Lower lobe of right lung (tissue), 2 donors: ENCODE results near the gene PSMB4. TPM values are rescaled to one million over a fixed set of nuclear protein-coding genes. Genes with fewer than 3 reads are reported as not detected.
A peak's percentile ranks its signal among the peaks of the same experiment; 100 is the strongest.
"Not testable (repeated sequence)": the region's sequence is repeated elsewhere in the genome, so short reads cannot be mapped to it uniquely, and the experiment has no call there.

ENCODE experiments used
- ATAC-seq, 2 donors: fragments of 200-7000 bp; cut with Tn5 transposase; one replicate each; pipeline ENCODE4 v1.9.1; 2020 to 2022; ENCODE audit warnings: mild to moderate bottlenecking in 2 of 2, moderate library complexity in 2 of 2
- DNase-seq: peaks from one replicate; pipeline ENCODE4 v3.0.0-alpha.2; 2020
- H3K27ac ChIP-seq: fragments of 200-600 bp; one replicate; pipeline ENCODE4 v1.8.0; 2022
- H3K27me3 ChIP-seq: fragments of 200-600 bp; one replicate; pipeline ENCODE4 v1.8.0; 2022; ENCODE audit warnings: low read depth
- H3K36me3 ChIP-seq: fragments of 200-600 bp; one replicate; pipeline ENCODE4 v1.8.0; 2022; ENCODE audit warnings: mild to moderate bottlenecking
- H3K4me1 ChIP-seq: fragments of 200-600 bp; one replicate; pipeline ENCODE4 v1.8.0; 2022
- H3K4me3 ChIP-seq: fragments of 200-600 bp; one replicate; pipeline ENCODE4 v1.8.0; 2022; ENCODE audit warnings: mild to moderate bottlenecking
- H3K9me3 ChIP-seq: fragments of 200-600 bp; one replicate; pipeline ENCODE4 v1.8.0; 2022
- CTCF ChIP-seq: fragments of 200-600 bp; IDR thresholded peaks from one replicate; pipeline ENCODE4 v1.8.0; 2022; ENCODE audit warnings: antibody characterized with exemption, mild to moderate bottlenecking
- intact Hi-C: fragments of 100-400 bp; cut with DNase I; formaldehyde crosslinking; loops from one replicate; pipeline ENCODE4 v1.11.0; 2022
- long read RNA-seq: library from polyadenylated mRNA; unstranded; transcript quantifications from one replicate; pipeline ENCODE4 v2.0.0, GENCODE V29; 2021
- total RNA-seq: library from RNA; stranded (reverse); fragmentation: NEBNext Ultra II Directional; extraction: Animal tissue kit (Norgen Biotek cat#: 25700); gene quantifications from one replicate; pipeline ENCODE4 v1.2.1, GENCODE V29; 2021
- donor health status: DM: no; HTN: yes; CAD: no; lungs with severe emphysema.

PSMB4 gene
- total RNA-seq, result 177 TPM
- long read RNA-seq, transcript PSMB4-201 (7 exons, 964 nt), result major isoform, 33 of 44 reads
- long read RNA-seq, partial matches to known transcripts, result 3 of 44 reads
- long read RNA-seq, other reads (novel, unspliced or antisense), result 5 of 44 reads

DNA sequence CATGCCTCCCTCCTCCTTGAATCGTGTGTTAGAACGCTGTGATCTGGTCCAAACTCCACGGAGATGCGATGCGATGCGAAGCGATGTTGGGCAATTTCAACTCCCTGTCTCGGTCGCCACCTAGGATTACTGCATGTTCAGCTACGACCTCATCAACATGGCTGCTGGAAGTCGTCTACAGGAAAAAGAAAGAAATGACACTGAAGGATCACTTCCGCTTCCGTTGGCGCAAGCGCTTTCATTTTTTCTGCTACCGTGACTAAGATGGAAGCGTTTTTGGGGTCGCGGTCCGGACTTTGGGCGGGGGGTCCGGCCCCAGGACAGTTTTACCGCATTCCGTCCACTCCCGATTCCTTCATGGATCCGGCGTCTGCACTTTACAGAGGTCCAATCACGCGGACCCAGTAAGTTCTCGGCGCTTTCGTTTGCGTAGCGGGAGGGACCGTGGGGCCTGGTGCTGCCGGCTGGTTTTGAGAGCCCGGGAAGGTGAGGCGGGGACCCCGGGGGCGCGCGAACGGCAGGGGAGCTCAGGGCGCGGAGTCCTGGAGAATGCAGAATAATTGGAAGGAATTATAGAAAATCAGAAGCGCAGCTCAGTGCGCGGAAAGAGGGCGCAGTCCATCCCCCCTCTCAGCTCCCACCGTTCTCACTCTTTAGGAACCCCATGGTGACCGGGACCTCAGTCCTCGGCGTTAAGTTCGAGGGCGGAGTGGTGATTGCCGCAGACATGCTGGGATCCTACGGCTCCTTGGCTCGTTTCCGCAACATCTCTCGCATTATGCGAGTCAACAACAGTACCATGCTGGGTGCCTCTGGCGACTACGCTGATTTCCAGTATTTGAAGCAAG is at the start of gene PSMB4:
Gene PSMB4, plus strand, starts transcription at position 250 of the 848 bp plus-strand sequence. Its CDS starts 15 bp downstream, at position 265.
- intact Hi-C loops, result no loop called here
- H3K27ac ChIP-seq, result peak within 1 kb of the TSS; percentile 93
- H3K4me1 ChIP-seq, result peaks cover 17% of the 10 kb centered on the region
- ATAC-seq, result peak; percentile 95 to 97
- H3K36me3 ChIP-seq, result peaks cover 42% of the 10 kb centered on the region
- peak; percentile 78 for DNase-seq
- TF ChIP-seq CTCF, result peak; percentile 32
- H3K9me3 ChIP-seq, result no peaks in the 10 kb centered on the region
- H3K4me3 ChIP-seq, result peak within 1 kb of the TSS; percentile 98
- no peaks in the 10 kb centered on the region for H3K27me3 ChIP-seq

GRCh38 chr1:151350323-151350722 is 49.0 kb upstream of the PSMB4 start:
- H3K27ac ChIP-seq, H3K9me3 ChIP-seq, H3K27me3 ChIP-seq, H3K36me3 ChIP-seq, ATAC-seq, intact Hi-C loops, H3K4me3 ChIP-seq, DNase-seq: not testable (repeated sequence)
- peaks cover 16% of the 10 kb centered on the region for H3K4me1 ChIP-seq

DNA sequence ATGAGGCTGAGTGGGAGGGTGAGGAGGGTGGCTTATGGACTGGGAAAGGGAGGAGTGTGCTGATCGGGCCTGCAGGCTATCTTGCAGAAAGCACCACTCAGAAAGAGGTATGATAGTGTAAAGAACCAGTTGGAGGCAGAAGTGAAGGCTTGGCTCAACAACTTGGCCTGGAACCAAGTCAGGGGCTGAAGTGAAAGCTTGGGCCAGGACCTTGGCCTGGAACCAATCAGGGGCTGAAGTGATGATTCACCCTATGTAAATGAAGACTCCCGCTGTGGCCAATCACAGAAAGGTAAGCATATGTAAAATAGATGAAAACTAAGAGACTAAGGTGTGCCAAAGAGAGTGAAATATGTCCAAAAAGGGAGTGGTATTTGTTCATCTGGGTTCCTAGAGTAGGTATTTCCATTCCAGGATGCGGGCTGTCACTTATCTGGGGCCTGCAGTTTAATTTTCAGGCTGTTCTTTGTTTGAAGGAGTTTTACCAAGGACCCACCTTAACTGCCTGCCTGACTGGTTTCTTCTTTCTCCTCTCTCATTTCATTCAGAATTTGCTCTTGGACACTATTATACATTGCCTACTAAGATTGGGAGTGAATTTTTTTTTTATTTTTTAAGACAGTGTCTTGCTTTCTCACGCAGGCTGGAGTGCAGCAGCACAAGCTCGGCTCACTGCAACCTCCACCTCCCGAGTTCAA is 47.2 kb upstream of the PSMB4 start:
- no peaks in the 10 kb centered on the region for H3K27me3 ChIP-seq
- no peak overlapping the region for H3K27ac ChIP-seq
- DNase-seq (no peak), ATAC-seq (no peak)
- intact Hi-C loops, result no loop called here
- TF ChIP-seq CTCF, result no peak
- no peak overlapping the region for H3K4me3 ChIP-seq
- peaks cover 6% of the 10 kb centered on the region for H3K4me1 ChIP-seq
- no peaks in the 10 kb centered on the region for H3K9me3 ChIP-seq
- H3K36me3 ChIP-seq, result no peaks in the 10 kb centered on the region

GRCh38 chr1:151356696-151357095 is 42.7 kb upstream of the PSMB4 start:
- Histone ChIP-seq H3K4me3 (no peak overlapping the region), H3K27ac (no peak overlapping the region), H3K36me3 (no peaks in the 10 kb centered on the region), H3K27me3 (no peaks in the 10 kb centered on the region), H3K9me3 (no peaks in the 10 kb centered on the region), H3K4me1 (no peaks in the 10 kb centered on the region)
- DNase-seq (no peak), ATAC-seq (peak in 1 of 2 donors; percentile 30)
- no peak for TF ChIP-seq CTCF
- intact Hi-C loops, result no loop called here

DNA sequence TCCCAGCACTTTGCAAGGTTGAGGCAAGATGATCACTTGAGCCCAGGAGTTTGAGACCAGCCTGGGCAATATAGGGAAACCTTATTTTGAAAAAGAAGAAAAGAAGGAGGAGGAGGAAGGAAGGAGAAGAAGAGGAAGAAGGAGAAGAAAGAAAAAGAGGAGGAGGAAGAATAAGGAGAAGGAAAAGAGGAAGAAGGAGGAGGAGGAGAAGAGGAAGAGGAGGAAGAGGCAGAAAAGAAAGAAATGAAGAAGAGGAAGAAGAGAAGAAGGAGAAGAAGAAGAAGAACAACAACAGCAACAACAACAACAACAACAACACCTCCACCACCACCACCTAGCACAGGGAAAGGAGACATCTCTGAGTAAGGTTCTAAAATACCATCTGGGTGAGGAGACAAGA is 37.5 kb upstream of the PSMB4 start:
- peaks cover 9% of the 10 kb centered on the region for H3K9me3 ChIP-seq
- DNase-seq, result no peak
- H3K4me1 ChIP-seq, result no peaks in the 10 kb centered on the region
- no peak overlapping the region for H3K27ac ChIP-seq
- peaks cover 44% of the 10 kb centered on the region for H3K36me3 ChIP-seq
- intact Hi-C loops, result no loop called here
- no peaks in the 10 kb centered on the region for H3K27me3 ChIP-seq
- no peak for ATAC-seq
- no peak overlapping the region for H3K4me3 ChIP-seq
- no peak for TF ChIP-seq CTCF
